HL-60/S4 (cell line): ENCODE measurements around the gene RPN1.

Experiments used
- in situ Hi-C: fragments of 300-500 bp; cut with MboI; formaldehyde crosslinking; loops from 2 replicates; pipeline ENCODE4 v1.14.3; 2022; ENCODE audit warnings: low sequenced_read_pairs

The RPN1 gene

DNA sequence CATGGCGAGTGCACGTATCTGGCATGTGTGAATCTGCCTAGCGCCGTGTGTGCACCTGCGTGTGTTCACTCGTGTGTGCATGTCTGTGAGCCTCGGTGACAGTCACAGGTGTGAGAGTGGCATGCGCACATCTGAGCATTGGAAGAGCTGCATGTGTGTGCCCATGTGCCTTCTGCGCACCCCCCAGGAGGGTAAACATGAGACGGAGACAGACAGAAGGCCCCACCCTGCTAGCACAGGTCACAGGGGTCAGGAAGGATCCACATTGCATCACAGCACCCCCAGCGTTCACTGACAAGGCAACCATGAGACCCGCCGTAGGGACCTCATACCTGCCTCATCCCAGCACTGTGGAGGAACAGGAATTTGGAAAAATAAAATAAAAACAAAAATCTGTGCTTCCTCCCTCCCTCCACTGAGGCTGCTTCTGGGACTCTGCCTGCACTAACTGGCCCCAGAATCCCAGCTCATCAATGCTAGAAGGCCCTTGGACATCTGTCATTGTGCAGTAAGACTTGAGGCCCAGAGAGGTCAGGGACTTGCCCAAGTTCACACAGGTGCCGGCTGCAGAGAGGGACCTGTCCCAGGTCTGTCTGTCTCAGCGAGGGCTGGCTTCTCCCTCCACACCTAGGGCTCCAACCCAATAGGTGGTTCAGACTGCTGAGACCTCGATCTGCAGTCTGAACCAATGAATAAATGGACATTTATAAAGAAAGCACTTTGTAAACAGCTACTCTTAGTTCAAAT is 37.4 kb downstream of the RPN1 start:
- in situ Hi-C loops: no loop called here

- in situ Hi-C loops: no loop called here
These were observed 40.1 kb downstream of the RPN1 start for GRCh38 chr3:128610451-128611070.

GRCh38 chr3:128609294-128609693 is 41.3 kb downstream of the RPN1 start:
- in situ Hi-C loops: loop anchor here (5.0 to 10.0 kb wide), 2 partner anchors 187 to 444 kb away; no protein-coding TSS in a partner anchor

DNA sequence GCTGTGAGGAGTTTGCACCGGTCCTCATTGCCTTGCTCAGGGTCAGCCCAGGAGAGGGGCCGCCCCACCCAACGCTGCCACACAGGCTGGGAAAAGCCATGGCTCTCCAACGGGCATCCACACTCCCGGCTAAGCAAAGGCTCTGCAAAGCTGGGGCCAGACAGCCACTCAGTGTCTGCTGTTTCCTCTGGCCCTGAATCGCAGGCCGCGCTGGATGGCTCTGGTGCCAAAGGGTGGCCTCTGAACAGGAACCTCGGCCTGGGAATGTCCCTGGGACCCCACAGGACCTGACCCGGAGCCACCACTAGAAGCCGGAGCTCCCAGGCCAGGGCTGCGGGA is 42.9 kb downstream of the RPN1 start:
- in situ Hi-C loops: loop anchor here (5.0 to 10.0 kb wide), 2 partner anchors 185 to 443 kb away; no protein-coding TSS in a partner anchor

- in situ Hi-C loops: loop anchor here (5.0 to 10.0 kb wide), 2 partner anchors 184 to 441 kb away; no protein-coding TSS in a partner anchor
These were observed 44.5 kb downstream of the RPN1 start for GRCh38 chr3:128606094-128606493.

GRCh38 chr3:128605091-128606046 is 45.2 kb downstream of the RPN1 start:
- in situ Hi-C loops: loop anchor here (5.0 to 10.0 kb wide), 2 partner anchors 183 to 441 kb away; no protein-coding TSS in a partner anchor

DNA sequence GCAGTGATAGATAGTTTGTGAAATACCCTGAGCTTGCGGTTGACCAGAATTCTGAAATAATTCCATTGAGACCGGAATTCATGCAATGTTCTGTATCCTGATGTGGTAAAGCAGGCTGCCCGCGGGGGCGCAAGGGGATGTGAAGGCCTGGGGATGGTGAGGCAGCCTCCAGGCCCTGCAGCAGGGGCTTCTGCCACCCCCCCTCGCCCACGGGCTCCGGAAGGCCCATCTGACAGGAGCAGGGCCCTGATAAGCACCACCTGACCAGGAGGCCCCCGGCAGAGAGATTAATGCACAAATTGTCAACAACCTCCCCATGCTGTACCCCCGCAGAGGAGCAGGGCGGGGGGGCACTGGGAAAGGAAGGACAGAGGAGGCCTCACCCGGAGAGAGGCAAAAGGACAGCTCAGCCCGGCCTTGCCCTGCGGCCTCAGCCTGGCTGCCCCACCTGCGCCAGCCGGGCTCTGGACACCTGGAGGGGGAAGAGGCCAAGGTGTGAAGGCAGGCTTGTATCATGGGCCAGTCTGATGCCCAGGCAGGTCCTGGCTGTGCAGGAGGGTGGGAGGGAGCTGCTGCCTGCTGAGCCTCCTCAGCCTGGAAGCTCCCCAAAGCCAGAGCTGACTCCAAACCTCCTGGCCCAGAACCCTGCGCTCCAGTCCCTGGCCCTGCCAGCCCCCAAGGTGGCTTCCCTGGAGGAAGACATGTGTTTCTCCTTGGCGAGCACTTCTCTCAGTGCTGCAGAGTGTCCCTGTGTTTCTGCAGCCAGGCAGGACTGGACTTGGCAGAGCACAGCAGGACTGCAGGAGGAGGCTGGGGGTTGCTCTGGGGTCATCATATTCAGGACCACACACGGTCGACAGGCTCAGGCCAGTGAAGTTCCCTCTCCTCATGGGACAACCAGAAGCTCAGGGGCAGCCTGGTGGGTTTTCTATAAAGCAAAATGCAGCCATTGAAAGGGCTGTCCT is 46.5 kb downstream of the RPN1 start:
- in situ Hi-C loops: loop anchor here (10.0 kb wide), 1 partner anchor 439 kb away; no protein-coding TSS in a partner anchor

GRCh38 chr3:128603313-128603712 is 47.3 kb downstream of the RPN1 start:
- in situ Hi-C loops: loop anchor here (10.0 kb wide), 1 partner anchor 439 kb away; no protein-coding TSS in a partner anchor

DNA sequence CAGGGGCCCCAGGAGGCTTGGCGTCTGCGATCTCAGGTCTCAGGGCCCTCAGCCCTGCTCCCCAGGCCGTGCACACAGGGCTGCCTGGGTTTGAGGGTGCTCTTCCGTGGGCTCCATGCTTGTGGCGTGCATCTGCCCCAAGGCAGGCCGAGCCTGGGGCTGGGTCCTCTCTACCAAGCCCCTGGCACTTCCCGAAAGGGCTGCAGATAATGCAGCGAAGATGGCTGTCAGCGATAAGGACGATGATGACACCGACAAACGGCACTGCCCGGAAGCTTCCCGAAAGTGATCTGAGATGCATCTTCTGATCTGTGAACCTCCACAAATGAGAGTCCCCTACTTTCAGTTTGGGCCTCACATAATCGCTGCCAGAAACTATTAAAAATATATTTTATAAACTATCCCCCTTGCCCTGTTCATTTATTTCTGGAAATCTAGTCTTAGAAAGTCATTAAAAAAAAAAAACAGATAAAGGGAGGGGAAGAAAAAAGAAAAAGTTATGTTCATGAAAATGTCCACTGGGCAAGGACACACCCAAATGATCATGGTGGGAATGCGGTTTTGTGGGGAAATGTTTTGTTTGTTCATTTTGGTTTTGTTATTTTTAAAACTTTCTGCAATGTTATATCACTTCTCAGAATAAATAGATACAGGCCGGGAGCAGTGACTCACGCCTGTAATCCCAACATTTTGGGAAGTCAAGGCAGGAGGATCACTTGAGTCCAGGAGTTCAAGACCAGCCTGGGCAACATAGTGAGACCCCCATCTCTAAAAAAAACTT is 51.5 kb downstream of the RPN1 start:
- in situ Hi-C loops: loop anchor here (10.0 to 25.0 kb wide), 2 partner anchors 514 to 1012 kb away; partner anchors contain the start of genes MCM2 and TPRA1

DNA sequence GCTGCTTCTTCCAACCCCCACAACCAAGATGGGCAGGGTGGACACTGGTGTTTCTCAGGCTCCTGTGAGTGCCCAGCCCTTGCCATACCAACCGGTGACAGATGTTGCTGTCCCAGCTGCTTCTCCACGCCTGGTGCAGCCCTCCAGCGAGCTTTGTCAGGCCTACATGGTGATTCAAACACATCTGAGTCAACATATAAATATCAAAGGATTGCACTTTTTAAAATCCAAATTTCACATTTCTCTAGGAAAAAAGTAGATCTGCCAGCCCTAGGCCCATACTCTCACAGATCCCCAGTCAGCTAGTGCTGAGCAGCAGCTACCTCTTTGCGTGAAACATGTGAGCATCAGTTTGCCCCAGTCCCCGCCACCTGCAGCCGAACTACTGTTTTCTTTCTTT is 52.7 kb downstream of the RPN1 start:
- in situ Hi-C loops: loop anchor here (10.0 to 25.0 kb wide), 2 partner anchors 513 to 1011 kb away; partner anchors contain the start of genes MCM2 and TPRA1

- in situ Hi-C loops: loop anchor here (10.0 to 25.0 kb wide), 2 partner anchors 508 to 1006 kb away; partner anchors contain the start of genes MCM2 and TPRA1
These were observed 57.8 kb downstream of the RPN1 start for GRCh38 chr3:128592864-128593263.

DNA sequence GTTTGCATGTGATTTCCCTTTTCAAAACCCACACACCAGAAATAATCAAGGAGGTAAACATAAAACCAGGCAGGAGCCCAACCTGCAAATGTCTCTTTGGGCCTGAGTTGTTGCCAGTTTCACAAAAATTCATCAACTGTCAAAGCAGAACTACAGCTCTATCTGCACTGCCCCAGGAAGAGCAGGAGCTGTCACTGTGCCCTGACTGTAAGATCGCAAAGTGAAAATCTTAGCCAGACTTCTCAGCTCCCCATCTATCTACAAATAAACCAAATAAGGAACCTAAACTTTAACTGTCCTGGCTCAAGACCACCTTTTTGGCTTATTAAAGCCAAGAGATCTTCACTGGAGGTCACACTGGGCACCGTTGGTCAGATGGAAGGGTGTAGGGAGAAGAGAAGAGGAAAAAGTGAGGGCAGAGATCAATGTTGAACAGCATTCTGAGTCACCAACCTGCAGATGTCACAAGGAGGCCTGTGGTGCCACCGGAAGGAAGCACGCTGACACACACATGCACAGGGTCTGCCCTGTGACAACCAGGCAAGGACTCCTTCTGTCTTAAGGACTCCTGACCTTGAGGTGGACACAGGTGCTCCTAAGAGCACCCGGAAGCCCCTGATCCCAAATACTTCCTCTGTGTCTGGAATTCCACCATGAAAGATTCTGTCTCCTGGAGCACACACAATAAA is 58.7 kb downstream of the RPN1 start:
- in situ Hi-C loops: loop anchor here (10.0 to 25.0 kb wide), 2 partner anchors 507 to 1005 kb away; partner anchors contain the start of genes MCM2 and TPRA1

GRCh38 chr3:128590948-128591347 is 59.7 kb downstream of the RPN1 start:
- in situ Hi-C loops: loop anchor here (10.0 to 25.0 kb wide), 2 partner anchors 506 to 1004 kb away; partner anchors contain the start of genes MCM2 and TPRA1

DNA sequence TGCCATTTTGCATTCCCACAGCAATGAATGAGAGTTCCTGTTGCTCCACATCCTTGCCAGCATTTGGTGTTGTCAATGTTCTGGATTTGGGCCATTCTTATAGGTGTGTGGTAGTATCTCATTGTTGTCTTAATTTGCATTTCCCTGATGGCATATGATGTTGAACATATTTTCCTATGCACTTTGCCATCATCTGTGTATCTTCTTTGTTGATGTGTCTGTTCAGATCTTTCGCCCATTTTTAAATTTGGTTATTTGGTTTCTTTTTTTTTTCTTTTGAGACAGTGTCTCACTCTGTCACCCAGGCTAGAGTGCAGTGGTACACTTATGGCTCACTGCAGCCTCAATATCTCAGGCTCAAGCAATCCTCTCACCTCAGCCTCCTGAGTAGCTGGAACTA is 60.6 kb downstream of the RPN1 start:
- in situ Hi-C loops: loop anchor here (10.0 to 25.0 kb wide), 3 partner anchors 415 to 1003 kb away; partner anchors contain the start of genes MCM2 and TPRA1

GRCh38 chr3:128588147-128588546 is 62.5 kb downstream of the RPN1 start:
- in situ Hi-C loops: loop anchor here (10.0 to 25.0 kb wide), 2 partner anchors 413 to 1001 kb away; partner anchors contain the start of genes MCM2 and TPRA1

GRCh38 chr3:128587391-128587790 is 63.2 kb downstream of the RPN1 start:
- in situ Hi-C loops: loop anchor here (10.0 to 25.0 kb wide), 2 partner anchors 413 to 1000 kb away; partner anchors contain the start of genes MCM2 and TPRA1

GRCh38 chr3:128586932-128587331 is 63.7 kb downstream of the RPN1 start:
- in situ Hi-C loops: loop anchor here (10.0 to 25.0 kb wide), 2 partner anchors 412 to 1000 kb away; partner anchors contain the start of genes MCM2 and TPRA1
